HCT116 (cell line): ENCODE measurements around the gene PRM2.

Source experiments
- CBX3 ChIP-seq: IDR thresholded peaks from 2 replicates; pipeline ENCODE4 v1.6.1; 2012; ENCODE audit warnings: low read depth
- ELF1 ChIP-seq: IDR thresholded peaks from 2 replicates; pipeline ENCODE4 v1.6.1; 2012; ENCODE audit warnings: low read depth, borderline replicate concordance
- EZH2 ChIP-seq: fragments of 200-600 bp; sonication (generic); IDR thresholded peaks from 2 replicates; pipeline ENCODE4 v1.6.1; 2017; ENCODE audit warnings: antibody characterized with exemption, mixed run types
- EZH2phosphoT487 ChIP-seq: fragments of 200-600 bp; IDR thresholded peaks from 2 replicates; pipeline ENCODE4 v1.6.1; 2018; ENCODE audit warnings: antibody characterized with exemption, borderline replicate concordance
- JUND ChIP-seq: IDR thresholded peaks from 2 replicates; pipeline ENCODE4 v1.6.1; 2012
- POLR2A ChIP-seq: IDR thresholded peaks from 2 replicates; pipeline ENCODE4 v1.7.0; 2011; ENCODE audit warnings: borderline replicate concordance; ENCODE audit not compliant: insufficient read depth, insufficient read length; ENCODE audit errors: extremely low read depth
- POLR2AphosphoS5 ChIP-seq: IDR thresholded peaks from 2 replicates; pipeline ENCODE4 v1.6.1; 2011; ENCODE audit warnings: mild to moderate bottlenecking, low read depth, low read length, moderate library complexity
- SP1 ChIP-seq: IDR thresholded peaks from 2 replicates; pipeline ENCODE4 v1.6.1; 2012; ENCODE audit warnings: low read depth
- YY1 ChIP-seq: IDR thresholded peaks from 2 replicates; pipeline ENCODE4 v1.6.1; 2011; ENCODE audit warnings: low read length, low read depth, moderate library complexity, mild to moderate bottlenecking; ENCODE audit not compliant: insufficient replicate concordance; ENCODE audit errors: extremely low read depth
- TF ChIP-seq, protein P1 (sequence below), 3 experiments: fragments of 200-600 bp in 1 of 3; sonication (generic) in 1 of 3; IDR thresholded peaks in 2 of 3; conservative IDR thresholded peaks in 1 of 3; 2 replicates each; pipeline ENCODE4 v1.5.1; 2012 to 2017; ENCODE audit warnings: low read depth in 2 of 3, low read length in 2 of 3, antibody characterized with exemption in 1 of 3, borderline replicate concordance in 1 of 3, control low read depth in 1 of 3, mild to moderate bottlenecking in 1 of 3, mixed read lengths in 1 of 3, mixed run types in 1 of 3, moderate library complexity in 1 of 3; ENCODE audit not compliant: insufficient read depth in 1 of 3
- TF ChIP-seq, protein P2 (sequence below): IDR thresholded peaks from 2 replicates; pipeline ENCODE4 v1.6.1; 2012
- TF ChIP-seq, protein P3 (sequence below): IDR thresholded peaks from 2 replicates; pipeline ENCODE4 v1.6.1; 2012

DNA sequence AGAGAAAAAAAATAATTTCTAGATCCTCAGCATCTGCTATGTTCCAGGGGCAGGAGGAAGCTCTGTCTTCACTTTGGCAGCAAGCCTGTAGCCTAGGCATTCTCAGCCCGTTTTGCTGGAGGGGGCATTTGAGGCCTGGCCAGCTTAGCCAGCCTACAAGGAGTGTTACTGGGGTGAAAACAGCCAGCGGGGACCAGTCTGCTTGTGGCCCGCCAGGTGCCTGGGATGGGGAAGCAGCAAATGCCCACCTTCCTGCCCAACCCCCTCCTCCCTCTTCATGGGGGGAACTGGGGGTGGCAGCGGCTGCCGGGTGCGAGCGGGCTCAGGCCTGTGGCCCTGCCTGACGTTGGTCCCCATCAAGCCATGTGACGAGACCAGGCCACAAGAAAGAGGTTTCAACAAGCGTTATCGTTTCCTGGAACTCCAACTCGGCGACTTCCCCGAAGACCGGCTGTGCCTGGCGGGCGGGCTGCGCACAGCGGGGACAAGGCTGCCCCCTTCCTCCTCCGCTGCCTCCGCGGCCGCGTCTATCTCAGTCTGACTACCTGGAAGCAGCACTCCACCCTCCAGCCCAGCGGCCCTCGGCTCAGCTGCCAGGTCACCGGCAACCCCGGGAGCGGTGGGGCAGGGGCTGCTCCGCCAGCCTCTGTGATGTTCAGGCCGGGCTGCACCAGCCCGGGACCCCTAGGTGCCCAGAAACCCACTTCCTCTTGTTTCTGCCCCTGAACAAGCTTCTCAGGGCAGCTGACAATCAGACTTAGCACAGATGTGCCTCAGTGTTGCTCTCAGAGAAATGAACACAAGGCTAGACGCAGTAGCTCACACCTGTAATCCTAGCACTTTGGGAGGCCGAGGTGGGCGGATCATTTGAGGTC lies 43.2 kb downstream of the PRM2 start:
- TF ChIP-seq, protein P1, sequence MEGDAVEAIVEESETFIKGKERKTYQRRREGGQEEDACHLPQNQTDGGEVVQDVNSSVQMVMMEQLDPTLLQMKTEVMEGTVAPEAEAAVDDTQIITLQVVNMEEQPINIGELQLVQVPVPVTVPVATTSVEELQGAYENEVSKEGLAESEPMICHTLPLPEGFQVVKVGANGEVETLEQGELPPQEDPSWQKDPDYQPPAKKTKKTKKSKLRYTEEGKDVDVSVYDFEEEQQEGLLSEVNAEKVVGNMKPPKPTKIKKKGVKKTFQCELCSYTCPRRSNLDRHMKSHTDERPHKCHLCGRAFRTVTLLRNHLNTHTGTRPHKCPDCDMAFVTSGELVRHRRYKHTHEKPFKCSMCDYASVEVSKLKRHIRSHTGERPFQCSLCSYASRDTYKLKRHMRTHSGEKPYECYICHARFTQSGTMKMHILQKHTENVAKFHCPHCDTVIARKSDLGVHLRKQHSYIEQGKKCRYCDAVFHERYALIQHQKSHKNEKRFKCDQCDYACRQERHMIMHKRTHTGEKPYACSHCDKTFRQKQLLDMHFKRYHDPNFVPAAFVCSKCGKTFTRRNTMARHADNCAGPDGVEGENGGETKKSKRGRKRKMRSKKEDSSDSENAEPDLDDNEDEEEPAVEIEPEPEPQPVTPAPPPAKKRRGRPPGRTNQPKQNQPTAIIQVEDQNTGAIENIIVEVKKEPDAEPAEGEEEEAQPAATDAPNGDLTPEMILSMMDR (IDR thresholded peaks at IDR 0.05 in 2 of 3, conservative IDR thresholded peaks at IDR 0.05 in 1 of 3; ENCODE audit: borderline replicate concordance in 1 of 3, insufficient read depth in 1 of 3, low read depth in 2 of 3, low read length in 2 of 3): no peak
- TF ChIP-seq EZH2phosphoT487: no peak
- no peak for TF ChIP-seq POLR2AphosphoS5
- TF ChIP-seq EZH2: no peak
- TF ChIP-seq, protein P2, sequence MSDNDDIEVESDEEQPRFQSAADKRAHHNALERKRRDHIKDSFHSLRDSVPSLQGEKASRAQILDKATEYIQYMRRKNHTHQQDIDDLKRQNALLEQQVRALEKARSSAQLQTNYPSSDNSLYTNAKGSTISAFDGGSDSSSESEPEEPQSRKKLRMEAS: no peak
- no peak for TF ChIP-seq CBX3
- no peak for TF ChIP-seq YY1
- TF ChIP-seq SP1: no peak
- no peak for TF ChIP-seq POLR2A
- TF ChIP-seq, protein P3, sequence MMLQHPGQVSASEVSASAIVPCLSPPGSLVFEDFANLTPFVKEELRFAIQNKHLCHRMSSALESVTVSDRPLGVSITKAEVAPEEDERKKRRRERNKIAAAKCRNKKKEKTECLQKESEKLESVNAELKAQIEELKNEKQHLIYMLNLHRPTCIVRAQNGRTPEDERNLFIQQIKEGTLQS: no peak
- no peak for TF ChIP-seq ELF1
- TF ChIP-seq JUND: no peak
